Stomach (tissue), 4 donors: Measurements from ENCODE around the gene CFAP77.

Source experiments
- CTCF ChIP-seq, 7 experiments: fragments of 450-650 bp in 4 of 7; fragments of 200-600 bp in 3 of 7; sonication (generic) in 3 of 7; IDR thresholded peaks; one replicate each; pipeline ENCODE4 v1.5.1; 2016 to 2019; ENCODE audit warnings: antibody characterized with exemption in 7 of 7, control low read depth in 2 of 7, mild to moderate bottlenecking in 1 of 7
- EP300 ChIP-seq: sonication (generic); formaldehyde crosslinking; IDR thresholded peaks from one replicate; pipeline ENCODE4 v1.6.1; 2017; ENCODE audit warnings: antibody characterized with exemption
- POLR2A ChIP-seq, 4 donors: fragments of 450-650 bp; IDR thresholded peaks; one replicate each; pipeline ENCODE4 v1.6.1; 2016; ENCODE audit warnings: antibody characterized with exemption in 4 of 4, control low read depth in 2 of 4, mild to moderate bottlenecking in 1 of 4, moderate library complexity in 1 of 4
- POLR2AphosphoS5 ChIP-seq, 3 donors: sonication (generic); formaldehyde crosslinking; IDR thresholded peaks; one replicate each; pipeline ENCODE4 v1.6.1; 2016; ENCODE audit warnings: antibody characterized with exemption in 3 of 3

- TF ChIP-seq CTCF (IDR thresholded peaks at IDR 0.05) (no peak), POLR2A (IDR thresholded peaks at IDR 0.05) (no peak), POLR2AphosphoS5 (IDR thresholded peaks at IDR 0.05) (no peak), EP300 (no peak)
Measured at GRCh38 chr9:132414731-132415130, 4.7 kb downstream of the CFAP77 start.
